ENCODE measurements around the gene DCTN5. TPM values are rescaled to one million over a fixed set of nuclear protein-coding genes. Genes with fewer than 3 reads are reported as not detected.

Gene DCTN5
- total and polyA plus RNA-seq, 9 donors, result 9.2 to 64.6 (median 34.6) TPM

DNA sequence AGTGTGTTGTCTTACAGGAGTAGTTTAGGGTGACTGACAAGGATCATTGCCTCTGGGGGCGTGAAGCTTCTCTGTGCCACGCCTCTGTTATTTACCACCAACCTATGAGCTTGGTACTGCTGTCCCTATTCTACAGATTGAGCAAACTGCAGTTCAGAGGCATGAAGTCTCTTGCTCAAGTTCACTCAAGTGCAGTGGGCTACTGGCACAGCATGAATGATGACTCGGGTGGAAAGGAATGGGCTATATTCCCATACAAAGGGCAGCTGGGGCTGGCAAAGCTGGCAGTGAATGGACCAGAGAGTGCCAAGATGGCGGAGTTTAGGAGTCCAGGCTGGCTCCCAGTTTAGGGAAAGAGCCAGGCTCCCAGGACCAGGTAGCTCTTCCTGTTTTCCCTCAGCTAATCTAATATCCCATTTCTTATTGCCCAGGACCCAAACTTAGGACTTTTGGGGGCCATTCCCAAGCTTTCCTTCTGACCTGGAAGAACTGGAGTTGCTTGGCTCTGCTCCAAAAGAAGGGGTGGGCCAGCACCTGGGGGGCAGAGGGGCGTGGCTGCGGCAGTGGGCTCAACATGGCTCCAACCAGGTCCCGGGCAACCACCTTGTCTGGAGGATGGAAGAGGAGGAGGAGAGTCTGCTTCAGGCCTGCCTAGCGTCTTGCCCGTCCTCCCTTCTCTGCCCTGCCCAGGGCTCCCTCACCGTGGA is 50.4 kb downstream of the DCTN5 start:
- TF ChIP-seq EP300 (IDR thresholded peaks at IDR 0.05) (no peak), CTCF (IDR thresholded peaks at IDR 0.05) (no peak), POLR2A (IDR thresholded peaks at IDR 0.05) (no peak)
- Histone ChIP-seq H3K27ac (no peak overlapping the region), H3K36me3 (peaks cover 3% of the 10 kb centered on the region), H3K9me3 (no peaks in the 10 kb centered on the region), H3K4me1 (ENCODE audit: insufficient read depth) (no peaks in the 10 kb centered on the region), H3K4me3 (no peak overlapping the region), H3K27me3 (no peaks in the 10 kb centered on the region)
- 85 to 88% (median 88%) methylated on average over 10 of the region's 10 CpGs for WGBS, 3 donors
- intact Hi-C loops (cut with DNase I), result no loop called here
- no peak for DNase-seq

DNA sequence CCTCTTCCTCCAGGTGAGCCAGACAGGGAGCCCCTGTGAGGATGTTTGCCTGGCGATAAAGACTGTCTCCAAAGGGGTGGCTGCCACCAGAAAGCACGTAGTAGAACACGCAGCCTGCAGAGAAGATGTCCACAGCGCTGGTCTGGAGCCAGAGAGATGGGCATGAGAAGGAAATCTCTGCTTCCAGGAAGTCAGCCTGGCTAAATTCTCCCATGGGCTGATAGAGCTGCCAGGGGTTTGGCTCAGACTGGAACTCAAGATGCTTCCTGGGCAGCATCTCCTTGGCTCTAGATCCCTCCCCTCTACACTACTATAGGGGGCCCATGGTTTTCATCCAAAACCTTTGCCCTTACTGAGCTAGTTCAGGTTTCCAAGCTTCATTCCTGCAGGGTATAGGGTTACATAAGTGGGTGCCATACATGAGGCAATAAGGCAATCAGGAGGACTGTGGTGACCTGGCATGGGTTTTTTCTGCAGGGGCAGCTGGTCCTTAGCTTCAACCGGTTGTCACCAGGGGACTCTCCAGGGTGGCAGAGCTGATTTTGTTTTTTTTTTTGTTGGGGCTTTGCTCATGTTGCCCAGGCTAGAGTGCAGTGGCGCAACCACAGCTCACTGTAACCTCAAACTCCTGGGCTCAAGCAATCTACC is 51.0 kb downstream of the DCTN5 start:
- Histone ChIP-seq H3K4me1 (ENCODE audit: insufficient read depth) (no peaks in the 10 kb centered on the region), H3K9me3 (no peaks in the 10 kb centered on the region), H3K27me3 (no peaks in the 10 kb centered on the region), H3K4me3 (no peak overlapping the region), H3K36me3 (peaks cover 3% of the 10 kb centered on the region), H3K27ac (no peak overlapping the region)
- TF ChIP-seq POLR2A (IDR thresholded peaks at IDR 0.05) (no peak), EP300 (IDR thresholded peaks at IDR 0.05) (no peak)
- intact Hi-C loops (cut with DNase I), result no loop called here
- WGBS, 3 donors, result 94 to 95% (median 94%) methylated on average over 6 of the region's 6 CpGs
- no peak for DNase-seq

GRCh38 chr16:23694265-23694643 is 53.0 kb downstream of the DCTN5 start:
- DNase-seq, result no peak
- Histone ChIP-seq H3K27ac (no peak overlapping the region), H3K27me3 (no peaks in the 10 kb centered on the region), H3K36me3 (no peaks in the 10 kb centered on the region), H3K9me3 (no peaks in the 10 kb centered on the region), H3K4me1 (ENCODE audit: insufficient read depth) (no peaks in the 10 kb centered on the region), H3K4me3 (no peak overlapping the region)
- intact Hi-C loops (cut with DNase I), result no loop called here
- no peak for TF ChIP-seq EP300 (IDR thresholded peaks at IDR 0.05)
- no peak for TF ChIP-seq CTCF (IDR thresholded peaks at IDR 0.05)
- no peak for TF ChIP-seq POLR2A (IDR thresholded peaks at IDR 0.05)
- 94 to 98% (median 96%) methylated on average over 4 of the region's 4 CpGs for WGBS, 3 donors

DNA sequence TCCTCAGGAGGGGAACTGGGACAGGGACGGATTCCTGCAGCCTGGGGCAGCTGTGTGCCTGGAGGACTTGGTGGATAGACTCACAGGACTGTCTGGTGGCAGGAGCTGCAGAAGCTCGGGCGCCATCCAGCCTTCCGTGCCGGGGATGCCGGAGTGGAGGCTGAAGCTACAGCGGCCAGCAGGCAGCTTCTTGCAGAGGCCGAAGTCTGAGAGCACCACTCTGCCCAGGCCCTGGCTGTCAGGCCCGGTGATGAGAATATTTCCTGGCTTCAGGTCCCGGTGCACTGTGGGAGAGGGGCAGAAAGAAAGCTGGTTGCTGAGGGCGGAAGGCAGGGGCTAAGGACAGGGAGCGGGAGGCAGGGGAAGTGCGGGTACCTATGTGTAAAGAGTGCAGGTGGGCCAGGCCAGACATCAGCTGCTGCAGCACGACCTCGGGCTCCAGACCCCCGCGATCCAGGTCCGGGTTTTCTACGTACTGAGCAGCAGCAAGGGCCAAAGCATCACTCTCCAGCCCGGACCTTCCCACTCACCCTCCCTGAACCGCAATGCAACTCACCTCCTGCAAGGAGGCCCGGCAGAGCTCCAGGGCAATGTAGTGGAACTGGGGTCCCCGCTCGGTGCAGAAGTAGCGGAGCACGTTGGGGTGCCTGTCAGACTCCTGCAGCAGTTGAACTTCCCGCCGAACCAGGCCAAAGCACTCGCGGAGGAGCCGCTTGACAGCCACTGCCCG is 53.5 kb downstream of the DCTN5 start:
- Histone ChIP-seq H3K4me1 (ENCODE audit: insufficient read depth) (no peaks in the 10 kb centered on the region), H3K27ac (no peak overlapping the region), H3K36me3 (no peaks in the 10 kb centered on the region), H3K27me3 (no peaks in the 10 kb centered on the region), H3K4me3 (no peak overlapping the region), H3K9me3 (no peaks in the 10 kb centered on the region)
- TF ChIP-seq CTCF (IDR thresholded peaks at IDR 0.05) (no peak), EP300 (IDR thresholded peaks at IDR 0.05) (no peak), POLR2A (IDR thresholded peaks at IDR 0.05) (no peak)
- intact Hi-C loops (cut with DNase I), result no loop called here
- WGBS, 3 donors, result 8 to 18% (median 14%) methylated on average over 32 of the region's 32 CpGs
- no peak for DNase-seq
